ENCODE measurements around the gene RAD9A.

- TF ChIP-seq CTCF (IDR thresholded peaks at IDR 0.05), result no peak
- no peak for TF ChIP-seq EZH2 (IDR thresholded peaks at IDR 0.05)
Observed at GRCh38 chr11:67434395-67434881, 42.7 kb downstream of the RAD9A start.
